Left cardiac atrium (tissue), 4 donors: ENCODE data around the gene LRMDA. TPM values are rescaled to one million over a fixed set of nuclear protein-coding genes. Genes with fewer than 3 reads are reported as not detected.

Experiments used
- ATAC-seq, 2 donors: fragments of 200-7000 bp; cut with Tn5 transposase; one replicate each; pipeline ENCODE4 v1.9.1; 2020; ENCODE audit warnings: mild to moderate bottlenecking in 2 of 2, moderate library complexity in 2 of 2
- DNase-seq: peaks from one replicate; pipeline ENCODE4 v3.0.0-alpha.2; 2020
- intact Hi-C, 2 donors: fragments of 100-400 bp; cut with DNase I; formaldehyde crosslinking; loops; one replicate each; pipeline versions ENCODE4 v1.14.1 to v1.15.1; 2022 to 2023
- long read RNA-seq: library from polyadenylated mRNA; unstranded; transcript quantifications from one replicate; pipeline ENCODE4 v2.0.0, GENCODE V29; 2021
- total RNA-seq, 2 donors: library from RNA; stranded (reverse); fragmentation: NEBNext Ultra II Directional; extraction: Animal tissue kit (Norgen Biotek cat#: 25700); gene quantifications; one replicate each; pipeline ENCODE4 v1.2.1, GENCODE V29; 2021
- donor health status: DM: no; HTN: yes; CAD: no.
- donor health status: DM: no; HTN: yes; CAD: no; lungs with severe emphysema.
- donor health status: DM: yes; HTN: yes; CAD: no.
- donor health status: Dilated cardiomyopathy.

Gene LRMDA
- total RNA-seq: 10 to 100 TPM; 40.6 to 57.8 TPM
- long read RNA-seq, partial matches to known transcripts: 5 of 8 reads
- long read RNA-seq, other reads (novel, unspliced or antisense): 3 of 8 reads

DNA sequence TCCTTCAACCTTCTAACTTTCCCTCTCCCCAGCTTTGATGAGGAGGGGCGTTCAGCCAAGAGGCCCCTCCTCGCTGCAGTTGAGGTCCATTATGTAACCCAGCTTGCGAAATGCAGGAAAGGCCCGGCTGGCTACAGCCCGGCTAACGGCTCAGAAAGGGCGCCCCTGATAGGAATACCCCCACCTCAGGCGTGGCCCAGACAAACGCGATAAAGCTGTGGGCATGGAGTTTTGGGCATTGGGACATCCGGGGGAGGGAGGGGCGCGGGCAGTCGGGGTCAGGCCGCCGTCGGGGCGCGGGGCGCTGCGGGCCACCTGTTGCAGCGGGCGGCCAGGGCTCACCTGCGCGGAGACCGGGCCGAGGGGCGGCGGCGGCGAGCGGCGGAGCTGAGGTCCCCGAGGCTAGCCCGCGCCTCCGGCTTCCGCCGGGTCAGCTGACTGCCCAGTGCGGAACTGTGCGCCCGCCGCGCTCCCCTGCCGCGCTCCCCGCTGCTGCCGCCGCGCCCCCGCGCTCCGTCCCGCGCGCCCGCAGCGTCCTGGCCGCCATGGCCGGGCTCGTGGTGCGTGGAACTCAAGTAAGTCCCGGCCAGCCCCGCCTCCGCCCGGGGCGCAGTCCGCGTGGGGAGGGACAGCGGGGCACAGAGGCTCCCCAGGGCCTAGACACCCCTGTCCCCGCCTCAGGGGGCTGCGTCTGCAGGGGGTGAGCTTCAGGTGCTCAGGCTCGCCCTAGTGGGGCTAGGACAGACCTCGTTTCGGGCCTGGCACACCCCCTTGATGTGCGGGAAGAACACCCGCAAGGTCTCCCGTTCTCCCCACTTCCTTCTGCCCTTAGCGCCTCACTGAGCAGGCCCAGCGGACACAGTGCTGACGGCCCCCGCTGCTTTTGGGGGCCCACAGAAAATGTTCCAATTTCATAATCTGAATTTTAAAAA lies at the start of gene LRMDA:
Gene LRMDA, plus strand, starts transcription at position 445 of the 932 bp plus-strand sequence.
- ATAC-seq (peak; percentile 75 to 88), DNase-seq (peak; percentile 68)
- intact Hi-C loops: no loop called here

DNA sequence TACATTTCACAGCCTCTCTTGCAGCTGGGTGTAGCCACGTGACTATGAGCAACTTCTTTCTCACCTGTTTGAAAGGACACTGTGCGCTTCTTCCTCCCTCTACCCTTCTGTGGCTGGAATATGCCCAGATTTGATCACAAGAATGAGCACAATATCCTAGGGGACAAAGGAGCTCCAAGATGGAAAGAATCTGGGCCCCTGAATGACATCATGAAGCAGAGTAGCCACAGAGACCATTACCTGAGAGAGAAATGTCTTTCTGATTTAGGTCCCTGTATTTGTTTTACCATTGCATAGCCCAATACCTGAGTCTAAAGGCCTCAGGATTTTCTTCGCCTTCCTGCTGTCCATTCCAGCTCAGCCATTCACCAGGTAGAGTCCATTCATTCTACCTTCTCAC lies 45.3 kb upstream of the LRMDA start:
- intact Hi-C loops: no loop called here
- ATAC-seq (no peak), DNase-seq (no peak)

DNA sequence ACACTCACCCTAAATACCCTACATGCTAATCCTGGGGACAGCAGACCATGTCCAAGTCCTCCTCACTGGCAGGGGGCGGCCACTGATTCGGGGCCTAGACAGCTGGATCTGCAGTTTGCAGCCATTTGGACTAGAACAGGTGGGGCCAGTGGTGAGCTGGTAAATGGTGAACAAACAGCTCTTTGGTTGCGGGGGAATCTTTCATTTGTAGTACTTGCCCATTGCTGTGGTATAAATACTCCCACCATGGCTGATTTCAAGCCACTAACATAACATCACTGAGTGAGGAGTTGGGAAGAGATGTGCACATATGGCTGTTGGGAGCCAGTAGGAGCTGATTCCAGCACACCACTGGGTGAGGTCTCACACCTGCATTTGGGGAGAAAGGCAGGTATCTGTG lies 43.3 kb upstream of the LRMDA start:
- DNase-seq: no peak
- ATAC-seq: no peak
- intact Hi-C loops: no loop called here

- ATAC-seq (no peak), DNase-seq (no peak)
- intact Hi-C loops: no loop called here
These were observed 41.2 kb upstream of the LRMDA start for GRCh38 chr10:75390178-75390577.

GRCh38 chr10:75392271-75392670 lies 39.2 kb upstream of the LRMDA start:
- no peak for ATAC-seq
- intact Hi-C loops: no loop called here

GRCh38 chr10:75392744-75393143 lies 38.7 kb upstream of the LRMDA start:
- ATAC-seq: no peak
- no peak for DNase-seq
- intact Hi-C loops: no loop called here

More at GRCh38 chr10:75392271-75392670, 39.2 kb upstream of the LRMDA start:
- DNase-seq: no peak

- intact Hi-C loops: no loop called here
- no peak for DNase-seq
- ATAC-seq: no peak
These were observed 37.2 kb upstream of the LRMDA start for GRCh38 chr10:75394221-75394620.

DNA sequence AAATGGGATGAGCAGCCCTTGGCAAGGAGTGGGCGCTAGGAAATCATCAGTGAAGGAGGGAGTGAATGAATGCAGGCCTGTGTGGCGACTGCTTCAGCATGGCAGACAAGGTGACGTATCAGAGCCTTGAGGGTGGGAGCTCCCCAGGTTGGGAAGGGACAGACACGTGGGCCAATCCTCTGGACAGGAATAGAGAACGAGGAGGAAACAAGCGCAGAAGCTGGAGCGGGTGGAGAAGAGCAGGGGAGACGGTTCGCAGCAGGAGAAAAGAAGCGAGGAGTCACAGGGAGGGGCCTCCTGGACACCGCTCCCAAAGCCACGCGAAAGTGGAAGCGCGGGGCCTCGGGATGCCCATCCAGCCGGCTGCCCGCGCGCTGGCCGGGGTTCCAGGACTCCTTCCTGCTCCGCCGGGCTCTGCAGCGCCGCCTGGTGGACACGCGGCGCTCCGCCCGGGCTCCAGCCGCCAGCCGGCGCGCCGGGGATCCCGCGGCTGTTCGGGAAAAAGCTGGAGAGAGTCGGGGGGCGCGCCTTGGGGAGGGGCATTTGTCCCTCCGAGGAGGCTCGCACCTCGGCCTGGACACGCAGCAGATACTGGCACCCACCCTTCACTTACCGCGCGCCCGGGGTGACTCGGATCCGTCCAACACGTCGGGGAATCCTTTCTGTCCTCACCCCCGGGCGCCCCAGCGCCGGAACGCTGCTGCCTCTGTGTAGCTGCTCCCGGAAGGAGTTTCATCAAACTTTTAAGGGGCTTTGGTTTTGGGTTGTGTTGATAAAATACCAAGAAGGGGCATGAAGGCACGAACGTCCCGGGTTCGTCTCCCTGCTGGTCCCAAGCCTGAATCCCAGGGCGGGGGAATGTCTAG lies 36.1 kb upstream of the LRMDA start:
- DNase-seq: peak; percentile 75
- intact Hi-C loops: loop anchor here (5.0 kb wide), 3 partner anchors 98 to 1612 kb away; no protein-coding TSS in a partner anchor
- peak; percentile 41 to 46 for ATAC-seq

DNA sequence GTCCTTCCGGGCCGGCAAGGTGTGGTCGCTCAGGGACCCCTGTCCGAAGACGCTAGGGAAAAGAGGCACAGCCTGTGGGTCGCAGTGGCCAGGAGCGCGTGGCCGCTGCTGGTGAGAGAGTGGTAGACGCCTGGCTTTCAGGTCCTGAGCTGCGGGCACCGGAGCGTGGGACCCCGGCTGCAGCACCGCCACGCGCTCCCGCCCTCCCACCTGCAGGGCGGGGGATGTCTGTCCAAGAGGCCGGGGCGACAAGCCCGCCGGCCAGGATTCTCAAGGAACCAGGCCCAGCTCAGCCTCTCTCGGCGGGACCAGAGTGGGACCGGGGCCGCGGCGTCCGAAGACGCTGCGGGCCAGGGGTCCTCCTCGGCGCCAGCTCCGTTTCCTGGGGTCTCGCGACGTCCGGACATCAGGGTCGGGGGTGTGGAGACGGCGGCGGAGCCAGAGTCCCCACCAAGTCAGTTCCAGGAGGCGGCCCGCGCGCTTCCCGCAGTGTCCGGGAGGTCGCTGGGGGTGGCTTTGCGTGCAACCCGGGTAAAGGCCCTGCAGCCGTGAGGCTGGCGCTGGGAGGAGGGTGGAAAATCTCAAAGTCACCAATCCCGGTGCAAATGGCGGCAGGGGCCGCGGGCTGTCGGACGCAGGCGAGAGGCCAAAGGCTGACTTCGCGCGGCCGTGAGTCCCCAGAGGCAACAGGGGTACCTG lies 35.3 kb upstream of the LRMDA start:
- ATAC-seq (peak in 1 of 2 donors; percentile 1), DNase-seq (peak; percentile 28)
- intact Hi-C loops: loop anchor here (5.0 kb wide), 3 partner anchors 99 to 1611 kb away; no protein-coding TSS in a partner anchor

DNA sequence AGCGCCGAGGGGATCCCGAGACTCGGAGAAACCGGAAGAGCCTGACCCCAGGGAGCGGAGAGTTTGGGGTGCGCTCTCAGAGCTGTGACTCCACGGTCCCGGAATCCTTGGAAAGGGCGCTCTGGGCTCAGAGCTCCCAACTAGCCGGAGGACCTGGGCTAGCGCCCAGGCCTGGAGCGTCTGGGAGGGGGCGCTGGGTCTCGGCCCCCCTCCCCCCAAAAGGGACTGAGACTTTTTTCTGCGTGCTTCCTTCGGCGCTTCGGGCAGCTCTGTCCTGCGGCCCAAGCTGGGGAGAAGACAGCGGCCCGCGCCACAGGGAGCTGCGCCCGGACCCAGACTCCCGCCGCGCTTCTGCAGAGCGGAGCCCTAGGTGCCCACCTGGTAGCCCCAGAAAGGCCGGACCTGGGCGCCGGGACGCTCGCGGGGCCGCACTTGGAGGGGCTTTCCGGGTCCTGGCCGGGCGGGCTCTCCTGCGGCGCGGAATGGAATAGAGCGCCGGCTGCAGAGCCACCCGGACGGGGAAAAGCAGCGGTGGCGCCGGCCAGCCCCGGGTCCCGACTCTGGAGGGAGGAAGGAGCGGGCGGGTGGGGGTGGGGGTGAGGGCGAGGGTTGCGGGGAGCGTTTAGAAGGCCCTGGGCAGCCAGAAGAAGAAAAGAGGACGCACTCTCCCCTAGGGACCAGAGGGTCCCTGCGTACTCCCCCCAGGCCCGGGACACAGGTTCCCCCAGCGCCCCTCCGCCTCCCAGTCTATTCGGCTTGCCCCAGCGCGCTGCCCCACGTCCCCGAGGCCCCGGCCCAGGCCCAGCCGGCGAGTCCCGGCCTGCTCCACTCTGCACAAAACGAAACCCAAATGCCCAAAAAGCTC lies 34.6 kb upstream of the LRMDA start:
- intact Hi-C loops: loop anchor here (5.0 kb wide), 3 partner anchors 100 to 1610 kb away; no protein-coding TSS in a partner anchor
- ATAC-seq (no peak), DNase-seq (peak; percentile 43)

- ATAC-seq: no peak
- intact Hi-C loops: loop anchor here (5.0 kb wide), 3 partner anchors 100 to 1610 kb away; no protein-coding TSS in a partner anchor
- no peak for DNase-seq
These were observed 33.8 kb upstream of the LRMDA start for GRCh38 chr10:75397496-75398199.

GRCh38 chr10:75398200-75398691 lies 33.2 kb upstream of the LRMDA start:
- DNase-seq: no peak
- ATAC-seq: no peak
- intact Hi-C loops: loop anchor here (5.0 kb wide), 3 partner anchors 101 to 1609 kb away; no protein-coding TSS in a partner anchor

GRCh38 chr10:75398692-75399460 lies 32.5 kb upstream of the LRMDA start:
- DNase-seq (peak; percentile 41), ATAC-seq (no peak)
- intact Hi-C loops: loop anchor here (5.0 kb wide), 3 partner anchors 102 to 1608 kb away; no protein-coding TSS in a partner anchor

DNA sequence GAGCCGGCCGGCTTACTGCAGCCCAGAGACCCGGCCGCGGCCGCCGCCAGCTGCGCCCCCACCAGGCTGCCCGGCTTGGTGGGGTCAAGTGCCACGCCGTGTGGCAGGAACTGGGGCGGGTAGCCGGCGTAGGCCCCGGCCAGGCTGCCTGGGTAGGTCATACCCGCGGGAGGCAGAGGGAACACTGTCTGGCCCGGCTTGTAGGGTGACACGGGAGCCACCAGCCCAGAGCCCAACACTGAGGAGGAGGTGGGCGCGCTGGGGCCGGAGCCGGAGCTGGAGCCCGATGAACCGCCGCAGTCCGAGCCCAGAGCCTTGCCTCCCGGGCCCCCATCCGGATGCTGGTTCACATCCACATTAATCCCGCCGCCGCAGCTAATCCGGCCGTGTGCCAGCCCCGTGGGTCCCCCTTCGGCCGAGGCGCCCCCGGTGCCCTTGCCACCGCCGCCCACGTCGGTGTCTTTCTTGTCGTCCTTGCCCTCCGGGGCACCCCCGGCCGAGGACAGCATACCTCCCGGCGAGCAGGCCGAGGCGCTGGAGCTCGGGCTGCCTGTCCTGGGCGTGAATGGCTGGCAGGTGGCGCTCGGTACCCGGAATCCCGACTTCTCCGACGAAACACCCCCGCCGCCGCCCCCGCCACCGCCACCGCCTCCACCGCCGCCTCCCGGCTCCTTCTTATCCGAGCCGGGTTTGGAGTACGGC lies 31.8 kb upstream of the LRMDA start:
- ATAC-seq: peak; percentile 16 to 21
- intact Hi-C loops: loop anchor here (2.0 to 10.0 kb wide), 10 partner anchors 102 to 1608 kb away; no protein-coding TSS in a partner anchor
- peak; percentile 90 for DNase-seq

GRCh38 chr10:75400163-75400770 lies 31.2 kb upstream of the LRMDA start:
- DNase-seq: peak; percentile 67
- intact Hi-C loops: loop anchor here (2.0 to 10.0 kb wide), 7 partner anchors 255 to 1375 kb away; no protein-coding TSS in a partner anchor
- ATAC-seq: no peak
